ENCODE data around the gene ARHGAP15.

Gene ARHGAP15

GRCh38 chr2:143768991-143769390, 639.8 kb downstream of the ARHGAP15 start:
- DNase-seq (ENCODE audit: low spot score), result no peak

GRCh38 chr2:143771939-143772338, 642.7 kb downstream of the ARHGAP15 start:
- DNase-seq (ENCODE audit: low spot score), result no peak

- no peak for DNase-seq (ENCODE audit: low spot score)
Observed at GRCh38 chr2:143776526-143777297, 647.5 kb downstream of the ARHGAP15 start.

GRCh38 chr2:143779021-143779420, 649.8 kb downstream of the ARHGAP15 start:
- peak; percentile 58 for DNase-seq (ENCODE audit: low spot score)

GRCh38 chr2:143786026-143786765, 657.0 kb downstream of the ARHGAP15 start:
- DNase-seq (ENCODE audit: low spot score), result no peak

- DNase-seq (ENCODE audit: low spot score), result no peak
Observed at GRCh38 chr2:143787674-143788073, 658.5 kb downstream of the ARHGAP15 start.

GRCh38 chr2:143792602-143793001, 663.4 kb downstream of the ARHGAP15 start:
- DNase-seq (ENCODE audit: low spot score), result no peak

GRCh38 chr2:143793381-143793780, 664.2 kb downstream of the ARHGAP15 start:
- no peak for DNase-seq (ENCODE audit: low spot score)

- no peak for DNase-seq (ENCODE audit: low spot score)
Observed at GRCh38 chr2:143796051-143796450, 666.8 kb downstream of the ARHGAP15 start.

- DNase-seq (ENCODE audit: low spot score), result no peak
Observed at GRCh38 chr2:143801561-143801960, 672.3 kb downstream of the ARHGAP15 start.

- DNase-seq (ENCODE audit: low spot score), result no peak
Observed at GRCh38 chr2:143802242-143802641, 673.0 kb downstream of the ARHGAP15 start.

GRCh38 chr2:143802871-143803650, 673.8 kb downstream of the ARHGAP15 start:
- no peak for DNase-seq (ENCODE audit: low spot score)

- no peak for DNase-seq (ENCODE audit: low spot score)
Observed at GRCh38 chr2:143803936-143804335, 674.7 kb downstream of the ARHGAP15 start.

GRCh38 chr2:143805666-143806065, 676.4 kb downstream of the ARHGAP15 start:
- DNase-seq (ENCODE audit: low spot score), result no peak

GRCh38 chr2:143807192-143807591, 678.0 kb downstream of the ARHGAP15 start:
- no peak for DNase-seq (ENCODE audit: low spot score)

GRCh38 chr2:143807671-143808070, 678.5 kb downstream of the ARHGAP15 start:
- no peak for DNase-seq (ENCODE audit: low spot score)

- DNase-seq (ENCODE audit: low spot score), result no peak
Observed at GRCh38 chr2:143808166-143808565, 678.9 kb downstream of the ARHGAP15 start.

- DNase-seq (ENCODE audit: low spot score), result no peak
Observed at GRCh38 chr2:143815082-143815481, 685.9 kb downstream of the ARHGAP15 start.

- no peak for DNase-seq (ENCODE audit: low spot score)
Observed at GRCh38 chr2:143816916-143817315, 687.7 kb downstream of the ARHGAP15 start.
